Measurements from ENCODE around the gene MEX3A.
"Not testable (repeated sequence)": the region's sequence is repeated elsewhere in the genome, so short reads cannot be mapped to it uniquely, and the experiment has no call there.

MEX3A gene

DNA sequence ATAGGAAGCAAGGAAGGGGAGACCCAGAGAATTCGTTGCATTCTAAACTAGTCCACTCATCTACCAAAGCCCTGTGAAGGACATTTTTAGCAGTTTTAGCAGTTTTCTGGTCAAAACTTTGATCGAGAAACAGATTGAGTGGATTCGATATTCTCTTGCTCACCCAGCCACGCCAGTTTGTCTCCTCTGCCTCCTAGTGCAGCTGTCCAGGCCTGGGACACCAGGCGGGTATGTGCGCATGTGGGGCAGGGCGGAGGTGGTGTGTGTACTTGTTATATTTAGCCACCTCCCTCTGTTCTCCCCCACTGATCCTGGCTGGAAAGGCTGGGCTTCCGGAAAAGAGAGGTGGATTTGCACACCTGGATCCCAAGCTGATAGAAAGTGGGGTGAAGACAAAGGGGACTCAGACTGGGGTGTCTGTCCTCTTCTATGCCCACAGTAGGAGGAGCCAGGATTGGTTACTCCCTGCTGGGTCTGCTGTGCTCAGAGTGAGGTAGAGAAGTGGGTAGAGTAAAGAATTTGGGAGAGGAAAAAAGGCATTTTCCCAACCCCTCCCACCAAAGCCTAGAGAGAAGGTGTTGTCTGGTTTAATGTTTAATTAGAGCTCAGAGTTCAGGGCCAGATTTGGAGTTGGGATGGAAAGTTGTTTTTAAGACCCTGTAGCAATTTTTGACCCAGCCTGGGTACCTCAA, 36.1 kb upstream of the MEX3A start:
- DNase-seq: no peak

GRCh38 chr1:156117414-156118176, 35.3 kb upstream of the MEX3A start:
- DNase-seq: no peak

DNA sequence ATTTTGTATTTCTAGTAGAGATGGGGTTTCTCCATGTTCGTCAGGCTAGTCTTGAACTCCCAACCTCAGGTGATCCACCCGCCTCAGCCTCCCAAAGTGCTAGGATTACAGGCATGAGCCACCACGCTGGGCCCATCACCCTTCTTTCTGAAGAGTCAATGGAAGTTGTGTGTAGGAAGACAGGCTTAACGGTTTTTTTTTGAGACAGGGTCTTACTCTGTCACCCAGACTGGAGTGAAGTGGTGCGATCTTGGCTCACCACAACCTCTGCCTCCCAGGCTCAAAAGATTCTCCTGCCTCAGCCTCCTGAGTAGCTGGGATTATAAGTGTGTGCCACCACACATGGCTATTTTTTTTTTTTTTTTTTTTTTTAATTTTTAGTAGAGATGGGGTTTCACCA, 34.5 kb upstream of the MEX3A start:
- not testable (repeated sequence) for DNase-seq

- DNase-seq: peak; percentile 82
These were observed 33.5 kb upstream of the MEX3A start for GRCh38 chr1:156115514-156116374.

- DNase-seq: peak; percentile 71
These were observed 32.8 kb upstream of the MEX3A start for GRCh38 chr1:156114919-156115513.

- peak; percentile 94 for DNase-seq
These were observed 32.0 kb upstream of the MEX3A start, which contains the start of gene LMNA for GRCh38 chr1:156114101-156114918. Gene LMNA, plus strand, starts transcription at chr1:156114711. Its CDS starts 208 bp downstream, at chr1:156114919.

DNA sequence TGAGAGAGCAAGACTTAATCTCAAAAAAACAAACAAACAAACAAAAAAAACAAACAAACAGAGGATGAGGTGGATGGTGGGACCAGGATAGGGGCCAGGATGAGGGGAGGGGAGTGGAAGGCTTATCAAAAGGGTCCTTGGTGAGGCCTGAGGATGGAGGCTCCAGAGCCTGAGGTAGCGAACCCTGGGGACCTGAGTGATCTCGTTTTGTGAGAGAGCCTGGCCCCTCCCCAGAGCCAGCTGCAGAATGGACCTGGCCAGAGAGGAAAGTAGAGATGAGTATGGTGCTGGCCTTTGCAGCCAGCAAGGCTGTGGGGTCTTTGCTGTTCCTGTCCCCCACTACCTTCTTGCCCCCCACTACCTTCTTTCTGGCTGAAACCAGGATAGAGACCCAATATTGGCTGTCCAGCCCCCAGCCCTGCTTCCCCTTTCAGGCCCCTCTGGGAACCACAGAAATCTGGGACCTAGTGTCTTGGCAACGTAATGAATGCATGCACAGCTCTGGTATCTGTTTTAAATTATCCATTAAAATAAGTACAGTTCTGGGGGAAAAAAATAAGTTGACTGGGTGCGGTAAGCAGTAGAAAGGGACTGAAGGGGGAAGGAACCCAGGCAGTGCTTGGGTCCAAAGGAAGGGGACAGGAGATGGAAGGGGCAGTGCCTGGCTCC, 31.2 kb upstream of the MEX3A start:
- no peak for DNase-seq

GRCh38 chr1:156112276-156113137, 30.2 kb upstream of the MEX3A start:
- DNase-seq: no peak

GRCh38 chr1:156111355-156111962, 29.2 kb upstream of the MEX3A start:
- no peak for DNase-seq

GRCh38 chr1:156110252-156110651, 28.0 kb upstream of the MEX3A start:
- no peak for DNase-seq

- no peak for DNase-seq
These were observed 26.5 kb upstream of the MEX3A start for GRCh38 chr1:156108664-156109241.

DNA sequence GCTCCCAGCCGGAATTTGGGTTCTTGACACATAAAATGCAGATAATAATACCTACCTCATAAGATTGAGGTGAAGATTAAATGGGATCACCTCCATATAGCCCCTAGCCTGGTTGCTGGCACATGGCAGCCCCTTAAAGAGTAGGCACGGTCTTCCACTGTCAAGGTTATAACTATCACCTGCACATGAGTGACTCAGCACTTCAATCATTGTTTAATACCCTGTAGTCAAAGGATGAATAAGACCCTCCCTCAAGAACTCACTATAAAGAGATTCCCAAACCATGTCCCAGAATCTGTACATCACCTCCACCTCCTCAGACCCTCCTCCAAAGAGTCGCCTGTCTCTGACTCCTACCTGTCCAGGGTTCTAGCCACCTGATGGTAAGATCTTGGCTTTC, 25.8 kb upstream of the MEX3A start:
- DNase-seq: no peak

GRCh38 chr1:156106624-156107488, 24.6 kb upstream of the MEX3A start:
- DNase-seq: peak; percentile 91

GRCh38 chr1:156104861-156105832, 22.9 kb upstream of the MEX3A start:
- peak; percentile 78 for DNase-seq

- DNase-seq: peak; percentile 79
These were observed 22.0 kb upstream of the MEX3A start for GRCh38 chr1:156104065-156104810.

GRCh38 chr1:156103521-156103947, 21.3 kb upstream of the MEX3A start:
- peak; percentile 61 for DNase-seq
